GDM1 (cell line): ENCODE data around the gene CNIH3.

Experiments used
- DNase-seq: peaks from one replicate; lab custom pipeline; 2025; lab: John Stamatoyannopoulos, UW

Gene CNIH3

DNA sequence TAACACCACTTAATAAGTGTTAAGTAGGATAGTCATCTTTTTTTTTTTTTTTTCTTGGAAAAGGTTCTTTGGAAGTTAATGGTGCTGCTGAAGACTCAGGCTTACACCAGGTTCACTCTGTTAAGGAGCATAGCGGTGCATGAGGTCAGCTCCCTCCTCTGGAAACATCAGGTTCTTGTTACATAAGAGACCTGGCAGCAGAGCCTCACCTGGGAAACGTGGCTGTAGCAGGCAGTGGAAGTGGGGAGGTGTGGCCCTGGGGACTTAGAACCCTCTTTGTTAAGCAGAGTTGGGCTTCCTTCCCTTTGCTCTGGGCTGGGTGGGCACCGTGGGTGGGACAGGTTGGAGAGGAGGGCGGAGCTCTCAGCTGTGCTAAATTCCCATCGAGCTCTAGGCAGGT is 104.1 kb downstream of the CNIH3 start:
- no peak for DNase-seq

GRCh38 chr1:224721000-224721399 is 104.9 kb downstream of the CNIH3 start:
- no peak for DNase-seq

DNA sequence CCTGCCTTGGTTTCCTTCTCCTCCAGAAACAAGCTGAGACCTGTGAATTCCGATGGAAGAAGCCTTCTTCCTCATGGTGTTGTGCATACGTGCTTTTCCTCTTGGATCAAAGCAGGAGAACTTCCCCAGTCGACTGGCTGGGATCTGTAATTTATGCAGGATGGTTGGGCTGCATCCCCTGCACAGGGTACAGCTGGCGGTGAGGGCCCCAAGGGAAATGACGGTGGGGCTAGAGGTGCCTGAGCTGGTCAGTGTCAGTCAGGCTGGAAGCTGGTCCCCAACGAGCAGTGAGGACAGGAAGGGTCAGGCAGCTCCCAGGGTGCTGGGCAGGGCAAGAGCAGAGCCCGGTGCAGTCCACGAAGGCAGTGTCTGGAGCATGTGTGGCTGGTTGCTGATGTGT is 106.7 kb downstream of the CNIH3 start:
- no peak for DNase-seq

DNA sequence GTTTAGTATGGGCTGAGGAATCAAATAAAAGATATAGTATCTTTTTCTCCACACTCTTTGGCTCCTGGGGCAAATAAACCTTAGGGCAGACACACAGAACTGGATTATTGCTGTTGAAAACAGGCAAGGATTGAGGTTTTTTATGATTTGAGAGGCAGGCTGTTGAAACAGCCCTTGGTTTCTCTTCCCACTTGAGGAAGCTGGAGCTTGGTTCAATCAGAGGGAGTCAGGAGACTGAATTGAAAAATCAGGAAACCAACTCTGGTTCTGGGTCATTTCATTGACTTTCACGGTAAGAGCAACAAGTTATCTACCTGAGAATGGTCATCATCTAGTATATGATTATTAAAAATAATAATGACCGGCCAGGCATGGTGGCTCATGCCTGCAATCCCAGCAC is 108.4 kb downstream of the CNIH3 start:
- no peak for DNase-seq

DNA sequence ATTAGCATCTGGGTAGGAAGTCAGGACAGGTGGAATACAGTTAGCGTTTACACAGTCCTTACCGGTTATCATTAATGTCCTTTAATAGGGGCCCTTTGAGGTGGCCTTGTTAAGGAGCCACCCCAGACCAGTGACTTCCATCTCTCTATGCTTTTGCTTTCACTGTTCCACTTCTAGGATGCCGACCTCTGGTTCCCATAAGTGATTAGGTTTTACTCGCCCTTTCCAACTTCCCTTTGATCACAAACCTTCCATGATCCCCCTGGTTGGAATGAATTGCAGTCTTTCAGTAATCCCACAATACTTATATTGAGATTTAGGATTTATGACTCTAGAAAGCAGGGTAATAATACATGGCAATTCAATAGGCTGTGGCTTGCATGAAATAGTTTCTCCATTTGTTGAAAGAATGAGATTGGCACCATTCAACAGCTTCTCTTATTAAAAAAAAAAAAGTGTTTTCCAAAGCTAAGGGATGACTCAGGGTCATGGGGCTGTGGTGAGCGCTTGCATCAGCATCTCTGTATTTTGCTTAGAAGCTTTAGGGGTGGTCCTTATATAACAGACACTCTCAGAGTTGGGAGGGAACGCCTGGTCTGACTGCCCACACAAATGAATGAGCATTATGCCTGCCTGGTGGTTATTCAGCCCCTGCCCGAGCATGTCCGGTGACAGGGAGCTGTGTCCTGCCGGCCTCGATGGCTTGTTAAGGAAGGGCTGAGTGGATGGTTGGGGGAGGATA is 110.5 kb downstream of the CNIH3 start:
- no peak for DNase-seq

DNA sequence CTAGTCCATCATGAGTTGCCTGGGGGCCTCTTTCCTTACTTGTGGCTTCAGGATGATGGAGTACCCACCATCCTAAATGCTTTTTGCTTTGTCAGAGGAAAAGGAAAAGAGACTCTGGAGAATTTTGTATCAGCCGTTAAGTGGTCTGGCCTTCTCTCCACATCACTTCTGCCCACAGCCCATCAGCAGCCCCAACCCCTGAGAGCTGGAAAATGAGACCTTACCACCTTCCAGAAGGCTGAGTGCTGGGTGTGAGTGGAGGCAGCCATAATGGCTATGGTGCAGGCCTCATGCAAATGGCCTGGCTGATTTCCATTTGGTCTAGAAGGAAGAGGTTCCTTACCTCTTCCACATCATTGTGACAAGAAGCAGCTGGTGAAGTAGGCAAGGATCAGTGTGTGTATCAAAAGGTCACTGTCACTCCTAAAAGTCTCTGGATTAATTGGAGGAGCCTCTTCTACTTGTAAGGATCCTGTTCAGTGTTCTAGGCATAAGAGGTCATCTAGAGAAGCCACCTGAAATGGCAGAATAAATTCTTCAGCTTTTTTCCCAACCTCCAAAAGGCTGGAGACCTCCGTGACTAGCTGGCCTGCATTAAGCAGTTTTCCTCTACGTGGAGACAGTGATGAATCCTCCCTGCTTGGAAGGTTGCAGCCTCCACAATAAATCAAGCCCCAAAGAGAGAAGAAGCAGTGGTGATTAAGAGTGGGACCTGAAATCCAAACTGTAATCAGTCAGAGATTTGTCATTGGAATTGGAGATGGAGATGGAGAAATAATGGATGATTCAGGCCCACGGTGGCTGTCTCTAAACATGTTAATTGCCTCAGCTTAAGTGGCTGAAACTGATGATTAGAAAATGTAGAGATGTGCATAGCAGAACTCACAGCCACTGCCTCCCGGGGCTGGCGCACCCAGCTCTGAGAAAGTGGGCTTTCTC is 111.5 kb downstream of the CNIH3 start:
- no peak for DNase-seq

- no peak for DNase-seq
Measured at GRCh38 chr1:224730540-224730939, 114.4 kb downstream of the CNIH3 start.

GRCh38 chr1:224730965-224731364 is 114.8 kb downstream of the CNIH3 start:
- no peak for DNase-seq

GRCh38 chr1:224731633-224732032 is 115.5 kb downstream of the CNIH3 start:
- DNase-seq, result no peak

DNA sequence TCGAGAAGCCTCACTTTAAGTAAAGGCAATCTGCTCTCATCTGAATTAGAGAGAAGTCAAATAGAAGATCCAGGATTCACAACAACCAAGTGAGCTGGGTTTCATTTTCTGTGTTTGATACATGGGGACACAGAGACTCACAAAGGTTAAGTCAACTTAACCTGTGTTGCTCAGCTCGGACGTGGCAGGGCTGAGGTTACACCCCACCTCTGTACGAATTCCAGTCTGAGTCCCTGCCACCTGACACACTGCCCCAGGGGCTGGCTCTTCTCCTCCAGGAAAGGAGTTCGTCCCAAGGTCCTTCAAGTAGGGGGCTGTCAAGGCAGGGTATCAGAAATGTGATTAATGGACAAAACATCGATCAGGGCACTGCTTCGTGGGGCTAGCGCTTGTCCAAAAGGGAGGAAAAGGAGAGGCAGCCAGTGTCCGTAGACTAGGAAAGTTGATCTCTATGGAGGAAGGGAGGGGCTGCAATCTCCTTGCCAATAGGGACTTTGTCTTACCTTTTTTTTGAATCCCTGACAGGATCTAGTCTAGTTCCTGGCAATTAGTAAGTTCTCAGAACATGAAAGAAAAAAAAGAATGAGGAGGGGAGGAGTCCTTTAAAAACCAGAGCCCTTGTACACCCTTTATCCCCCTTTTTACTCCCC is 116.4 kb downstream of the CNIH3 start:
- no peak for DNase-seq

- no peak for DNase-seq
Measured at GRCh38 chr1:224733027-224733911, 117.2 kb downstream of the CNIH3 start.

DNA sequence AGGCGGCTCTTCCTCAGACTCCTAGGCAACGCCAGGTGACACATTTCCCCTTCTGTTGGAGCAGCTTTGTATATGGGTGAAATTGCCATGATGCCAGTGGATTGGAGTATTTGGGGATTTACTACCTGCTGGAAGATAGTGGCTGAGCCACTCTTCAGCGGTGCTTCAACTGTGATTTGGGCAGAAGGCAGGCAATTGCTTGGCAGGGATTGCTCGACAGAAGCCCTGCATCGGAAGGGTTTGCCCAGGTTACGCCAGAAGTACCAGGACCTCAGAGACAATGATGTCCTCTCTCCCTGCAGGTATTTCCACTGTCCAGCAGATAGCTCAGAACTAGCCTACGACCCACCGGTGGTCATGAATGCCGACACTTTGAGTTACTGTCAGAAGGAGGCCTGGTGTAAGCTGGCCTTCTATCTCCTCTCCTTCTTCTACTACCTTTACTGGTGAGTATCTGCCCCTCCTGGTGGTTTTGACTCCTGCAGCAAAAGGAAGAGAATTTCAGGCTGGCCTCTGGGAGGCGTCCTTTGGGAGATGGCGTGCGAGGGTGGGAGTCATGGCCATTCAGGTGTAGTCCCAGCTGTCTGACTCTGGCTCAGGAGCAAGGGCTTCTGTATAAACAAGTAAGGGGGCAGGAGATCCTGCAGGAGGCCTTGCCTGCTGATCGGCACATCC is 118.3 kb downstream of the CNIH3 start:
- no peak for DNase-seq

DNA sequence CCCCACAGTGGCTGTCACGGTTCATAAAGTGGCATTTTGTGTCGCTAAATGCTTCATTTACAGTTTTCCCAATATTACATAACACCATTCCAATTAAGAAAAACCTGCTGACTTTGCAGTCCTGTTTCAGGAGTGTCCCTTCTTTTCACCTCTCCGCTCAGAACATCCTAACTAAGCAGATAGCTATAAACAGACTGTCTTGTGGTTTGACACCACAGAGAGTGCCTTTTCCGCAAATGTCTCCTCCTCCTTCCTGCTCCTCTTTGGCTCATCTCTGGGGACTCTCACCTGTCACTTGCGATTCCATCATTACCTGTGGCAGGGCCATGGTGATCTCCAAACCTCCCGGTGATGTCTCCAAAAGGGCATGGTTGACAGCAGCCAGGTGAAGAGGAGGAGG is 119.0 kb downstream of the CNIH3 start:
- no peak for DNase-seq

GRCh38 chr1:224736619-224737352 is 120.7 kb downstream of the CNIH3 start:
- no peak for DNase-seq

- no peak for DNase-seq
Measured at GRCh38 chr1:224737353-224737727, 121.2 kb downstream of the CNIH3 start.

GRCh38 chr1:224739303-224739996 is 123.3 kb downstream of the CNIH3 start:
- no peak for DNase-seq

DNA sequence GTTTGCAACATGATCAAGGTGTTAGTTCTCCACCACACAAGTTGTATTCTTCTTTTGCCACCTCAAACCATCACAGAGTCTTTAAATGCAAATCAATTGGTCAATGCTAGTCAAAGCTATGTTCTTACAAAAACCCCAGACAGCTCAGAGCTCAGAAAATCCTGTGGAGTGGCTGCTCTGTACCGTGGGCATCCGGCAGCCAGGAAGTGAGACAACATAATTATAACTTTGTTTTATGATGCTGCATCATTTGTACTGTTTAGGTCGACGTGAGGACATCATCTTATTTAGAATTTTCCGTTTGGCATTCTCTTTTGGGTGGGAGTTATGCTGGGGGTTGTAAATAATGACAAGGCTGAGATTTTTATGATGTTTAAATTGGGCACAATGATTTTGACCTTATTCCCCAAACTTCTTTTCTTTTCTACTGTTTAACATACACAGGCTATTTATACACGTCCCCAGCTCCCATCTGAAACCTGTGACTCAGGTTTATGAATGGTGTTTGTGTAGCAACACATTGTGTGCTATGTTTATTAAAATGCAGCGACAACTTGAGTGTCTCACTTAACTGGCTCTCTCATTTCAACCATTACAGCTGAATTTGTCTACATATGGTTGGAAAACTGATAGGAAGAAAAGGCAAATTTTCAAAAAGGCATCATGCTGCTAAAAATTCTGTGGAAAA is 124.0 kb downstream of the CNIH3 start:
- no peak for DNase-seq

DNA sequence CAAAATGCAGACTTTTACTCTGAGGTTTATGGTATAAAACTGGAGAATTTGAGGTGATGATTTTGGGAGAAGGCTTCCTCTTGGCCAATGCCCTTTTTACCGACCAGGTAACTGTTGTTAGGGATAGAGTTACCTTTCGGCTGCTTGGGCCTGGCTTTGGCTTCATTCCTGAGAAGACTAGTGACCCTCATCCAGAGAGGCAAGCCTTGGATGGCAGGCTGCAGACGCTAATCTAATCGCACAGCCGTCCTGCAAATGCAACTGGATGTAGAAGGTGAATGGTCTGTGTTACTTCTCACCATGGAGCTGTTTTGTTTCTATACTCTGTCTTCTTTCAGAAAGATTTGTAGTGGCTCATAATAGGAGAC is 124.6 kb downstream of the CNIH3 start:
- DNase-seq, result no peak

DNA sequence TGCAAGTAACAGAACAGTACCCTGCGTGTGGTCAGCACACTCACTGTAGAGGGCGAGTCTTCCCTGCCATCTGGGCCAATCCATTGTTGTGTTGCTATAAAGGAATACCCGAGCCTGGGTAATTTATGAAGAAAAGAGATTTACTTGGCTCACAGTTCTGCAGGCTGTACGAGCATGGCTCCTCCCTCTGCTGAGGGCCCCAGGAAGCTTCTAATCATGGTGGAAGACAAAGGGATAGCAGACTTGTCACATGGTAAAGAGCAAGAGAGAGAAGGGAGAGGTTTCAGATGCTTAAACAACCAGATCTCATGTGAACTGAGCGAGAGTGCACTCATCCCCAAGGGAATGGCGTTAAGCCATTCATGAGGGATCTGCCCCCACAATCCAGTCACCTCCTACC is 126.2 kb downstream of the CNIH3 start:
- no peak for DNase-seq
